Tongue (tissue), 2 donors: Measurements from ENCODE around the gene CHCT1. TPM values are rescaled to one million over a fixed set of nuclear protein-coding genes. Genes with fewer than 3 reads are reported as not detected.
"Not testable (repeated sequence)": the region's sequence is repeated elsewhere in the genome, so short reads cannot be mapped to it uniquely, and the experiment has no call there.

Experiments used
- DNase-seq: peaks from one replicate; pipeline ENCODE4 v3.0.0-alpha.2; 2015
- total RNA-seq: library from RNA; depleted of rRNA; stranded (reverse); fragments of >200 nt; gene quantifications from one replicate; pipeline ENCODE4 v1.2.3, GENCODE V29; 2014

The CHCT1 gene
- total RNA-seq, 1 donor from 2014 or later: not detected

GRCh38 chr17:60401819-60402218, 20.5 kb upstream of the CHCT1 start:
- no peak for DNase-seq

GRCh38 chr17:60403523-60403810, 18.8 kb upstream of the CHCT1 start:
- DNase-seq: no peak

- DNase-seq: peak; percentile 37
These were observed 18.3 kb upstream of the CHCT1 start for GRCh38 chr17:60403962-60404361.

GRCh38 chr17:60406887-60407286, 15.4 kb upstream of the CHCT1 start:
- no peak for DNase-seq

- no peak for DNase-seq
These were observed 12.3 kb upstream of the CHCT1 start for GRCh38 chr17:60410001-60410400.

GRCh38 chr17:60412701-60413100, 9.6 kb upstream of the CHCT1 start:
- DNase-seq: no peak

- no peak for DNase-seq
These were observed 7.1 kb upstream of the CHCT1 start for GRCh38 chr17:60415146-60415545.

- DNase-seq: no peak
These were observed 5.8 kb upstream of the CHCT1 start for GRCh38 chr17:60416368-60416925.

GRCh38 chr17:60419003-60419402, 3.3 kb upstream of the CHCT1 start:
- DNase-seq: not testable (repeated sequence)

GRCh38 chr17:60419875-60420274, 2.4 kb upstream of the CHCT1 start:
- DNase-seq: not testable (repeated sequence)

GRCh38 chr17:60421273-60422161, 772 bp upstream of the CHCT1 start:
- peak; percentile 75 for DNase-seq

GRCh38 chr17:60423865-60424264, 1.6 kb downstream of the CHCT1 start:
- no peak for DNase-seq

- DNase-seq: no peak
These were observed 3.3 kb downstream of the CHCT1 start for GRCh38 chr17:60425626-60426025.

- no peak for DNase-seq
These were observed 4.3 kb downstream of the CHCT1 start for GRCh38 chr17:60426596-60426995.

GRCh38 chr17:60428491-60428890, 6.2 kb downstream of the CHCT1 start:
- not testable (repeated sequence) for DNase-seq

- not testable (repeated sequence) for DNase-seq
These were observed 8.3 kb downstream of the CHCT1 start for GRCh38 chr17:60430561-60430960.

GRCh38 chr17:60433021-60433997, 11.0 kb downstream of the CHCT1 start:
- DNase-seq: not testable (repeated sequence)

GRCh38 chr17:60435244-60436167, 13.2 kb downstream of the CHCT1 start:
- DNase-seq: peak; percentile 94

- no peak for DNase-seq
These were observed 14.4 kb downstream of the CHCT1 start for GRCh38 chr17:60436676-60437075.

- DNase-seq: no peak
These were observed 17.2 kb downstream of the CHCT1 start for GRCh38 chr17:60439501-60439900.
